ENCODE results near the gene HEG1. TPM values are rescaled to one million over a fixed set of nuclear protein-coding genes. Genes with fewer than 3 reads are reported as not detected.
A peak's percentile ranks its signal among the peaks of the same experiment; 100 is the strongest.

HEG1 gene
- total RNA-seq, 3 donors from 2014 or later (not counting 1 experiment from before 2014, with no cell fraction given), result 52.1 to 83.5 (median 68.1) TPM

GRCh38 chr3:125058529-125058928, 2.7 kb upstream of the HEG1 start:
- no peak overlapping the region for H3K27ac ChIP-seq (ENCODE audit: low read length)
- H3K27me3 Mint-ChIP-seq (ENCODE audit: low read depth in 2 of 2), result peaks cover 14 to 15% of the 10 kb centered on the region in 2 donors
- H3K4me3 ChIP-seq (ENCODE audit: low read length), result no peak overlapping the region
- H3K27ac Mint-ChIP-seq, result no peak overlapping the region
- 93% methylated on average over 3 of the region's 3 CpGs for WGBS (ENCODE audit: insufficient coverage)
- no peaks in the 10 kb centered on the region for H3K36me3 Mint-ChIP-seq
- ATAC-seq, result no peak
- no peak overlapping the region for H3K4me3 Mint-ChIP-seq
- H3K36me3 ChIP-seq (ENCODE audit: control insufficient read depth, insufficient read depth, low read length), result no peaks in the 10 kb centered on the region
- intact Hi-C loops (cut with micrococcal nuclease), result no loop called here
- H3K4me1 ChIP-seq (ENCODE audit: control insufficient read depth, insufficient read depth, low read length), result peaks cover 12% of the 10 kb centered on the region
- peaks cover 16 to 20% of the 10 kb centered on the region in 2 donors for H3K4me1 Mint-ChIP-seq
- no peak for DNase-seq
- H3K9me3 Mint-ChIP-seq, result no peaks in the 10 kb centered on the region
- TF ChIP-seq, protein P1, sequence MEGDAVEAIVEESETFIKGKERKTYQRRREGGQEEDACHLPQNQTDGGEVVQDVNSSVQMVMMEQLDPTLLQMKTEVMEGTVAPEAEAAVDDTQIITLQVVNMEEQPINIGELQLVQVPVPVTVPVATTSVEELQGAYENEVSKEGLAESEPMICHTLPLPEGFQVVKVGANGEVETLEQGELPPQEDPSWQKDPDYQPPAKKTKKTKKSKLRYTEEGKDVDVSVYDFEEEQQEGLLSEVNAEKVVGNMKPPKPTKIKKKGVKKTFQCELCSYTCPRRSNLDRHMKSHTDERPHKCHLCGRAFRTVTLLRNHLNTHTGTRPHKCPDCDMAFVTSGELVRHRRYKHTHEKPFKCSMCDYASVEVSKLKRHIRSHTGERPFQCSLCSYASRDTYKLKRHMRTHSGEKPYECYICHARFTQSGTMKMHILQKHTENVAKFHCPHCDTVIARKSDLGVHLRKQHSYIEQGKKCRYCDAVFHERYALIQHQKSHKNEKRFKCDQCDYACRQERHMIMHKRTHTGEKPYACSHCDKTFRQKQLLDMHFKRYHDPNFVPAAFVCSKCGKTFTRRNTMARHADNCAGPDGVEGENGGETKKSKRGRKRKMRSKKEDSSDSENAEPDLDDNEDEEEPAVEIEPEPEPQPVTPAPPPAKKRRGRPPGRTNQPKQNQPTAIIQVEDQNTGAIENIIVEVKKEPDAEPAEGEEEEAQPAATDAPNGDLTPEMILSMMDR (IDR thresholded peaks at IDR 0.05), result no peak
- H3K9me3 ChIP-seq (ENCODE audit: control insufficient read depth, insufficient read depth, low read length), result no peaks in the 10 kb centered on the region
- no peaks in the 10 kb centered on the region for H3K27me3 ChIP-seq (ENCODE audit: control insufficient read depth, insufficient read depth, low read length)

DNA sequence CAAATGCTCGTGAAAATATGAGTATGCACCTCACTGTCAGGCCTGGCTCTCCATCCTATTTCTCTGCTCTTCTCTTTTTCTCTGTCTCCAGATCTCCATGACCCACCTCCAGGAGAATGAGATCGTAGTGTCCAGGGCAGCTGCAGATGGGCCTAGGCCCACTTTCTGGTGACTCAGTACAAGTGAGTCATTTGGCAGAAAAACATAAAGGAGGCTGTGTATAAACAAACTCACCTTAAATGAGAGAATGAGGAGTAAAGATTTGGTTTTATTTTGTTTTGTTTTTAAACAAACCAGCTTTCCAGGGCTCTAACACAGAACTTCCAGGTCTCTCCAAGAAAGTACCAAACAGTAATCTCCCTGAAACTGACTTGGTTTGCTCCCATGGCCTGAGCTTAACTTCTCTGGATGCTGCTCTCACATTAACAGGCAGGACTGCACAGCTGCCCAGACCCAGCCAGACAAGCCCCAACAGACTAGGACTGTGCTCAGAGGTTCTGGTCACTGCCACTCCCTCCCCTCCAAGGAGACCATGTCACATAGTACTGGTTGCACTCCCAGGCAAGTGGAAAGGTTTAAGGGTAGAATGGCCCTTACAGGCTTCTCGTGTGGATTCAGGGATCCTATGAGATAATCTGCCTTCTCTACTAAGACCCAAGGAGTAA, 1.5 kb upstream of the HEG1 start:
- no peaks in the 10 kb centered on the region for H3K27me3 ChIP-seq (ENCODE audit: control insufficient read depth, insufficient read depth, low read length)
- peaks cover 29 to 32% of the 10 kb centered on the region in 2 donors for H3K4me1 Mint-ChIP-seq
- TF ChIP-seq, protein P1 (IDR thresholded peaks at IDR 0.05), result no peak
- no peaks in the 10 kb centered on the region for H3K9me3 ChIP-seq (ENCODE audit: control insufficient read depth, insufficient read depth, low read length)
- ATAC-seq (no peak), DNase-seq (no peak)
- H3K4me3 ChIP-seq (ENCODE audit: low read length), result no peak overlapping the region
- H3K4me3 Mint-ChIP-seq, result peak overlapping the region; percentile 67
- intact Hi-C loops (cut with micrococcal nuclease), result no loop called here
- no peaks in the 10 kb centered on the region for H3K9me3 Mint-ChIP-seq
- H3K27ac ChIP-seq (ENCODE audit: low read length), result no peak overlapping the region
- WGBS (ENCODE audit: insufficient coverage), result 100% methylated on average over 2 of the region's 3 CpGs
- no peaks in the 10 kb centered on the region for H3K36me3 Mint-ChIP-seq
- H3K4me1 ChIP-seq (ENCODE audit: control insufficient read depth, insufficient read depth, low read length), result peaks cover 24% of the 10 kb centered on the region
- peaks cover 13 to 14% of the 10 kb centered on the region in 2 donors for H3K27me3 Mint-ChIP-seq (ENCODE audit: low read depth in 2 of 2)
- H3K27ac Mint-ChIP-seq, result peak overlapping the region; percentile 67 to 81
- no peaks in the 10 kb centered on the region for H3K36me3 ChIP-seq (ENCODE audit: control insufficient read depth, insufficient read depth, low read length)

- peak overlapping the region; percentile 97 for H3K4me3 Mint-ChIP-seq
- Histone ChIP-seq H3K27me3 (ENCODE audit: control insufficient read depth, insufficient read depth, low read length) (no peaks in the 10 kb centered on the region), H3K9me3 (ENCODE audit: control insufficient read depth, insufficient read depth, low read length) (no peaks in the 10 kb centered on the region), H3K27ac (ENCODE audit: low read length) (peak overlapping the region; percentile 82), H3K4me3 (ENCODE audit: low read length) (peak overlapping the region; percentile 61), H3K4me1 (ENCODE audit: control insufficient read depth, insufficient read depth, low read length) (peaks cover 43% of the 10 kb centered on the region), H3K36me3 (ENCODE audit: control insufficient read depth, insufficient read depth, low read length) (no peaks in the 10 kb centered on the region)
- no peaks in the 10 kb centered on the region for H3K36me3 Mint-ChIP-seq
- peak overlapping the region; percentile 96 for H3K27ac Mint-ChIP-seq
- H3K4me1 Mint-ChIP-seq, result peaks cover 48 to 51% of the 10 kb centered on the region in 2 donors
- ATAC-seq (peak in 1 of 3 donors; percentile 38), DNase-seq (peak in 1 of 2 donors; percentile 49)
- TF ChIP-seq, protein P1 (IDR thresholded peaks at IDR 0.05), result no peak
- H3K27me3 Mint-ChIP-seq (ENCODE audit: low read depth in 2 of 2), result peaks cover 5% of the 10 kb centered on the region in 2 donors
- no peaks in the 10 kb centered on the region for H3K9me3 Mint-ChIP-seq
- intact Hi-C loops (cut with micrococcal nuclease), result loop anchor here (1.0 to 2.0 kb wide), 3 partner anchors 36 to 64 kb away; no protein-coding TSS in a partner anchor
- under 1% methylated on average over 78 of the region's 78 CpGs for WGBS (ENCODE audit: insufficient coverage)
Measured at GRCh38 chr3:125055331-125055912, 375 bp downstream of the HEG1 start.

Data from natural killer cell (primary cell).